Neural cell (in vitro differentiated cells): Measurements from ENCODE around the gene TACC3. TPM values are rescaled to one million over a fixed set of nuclear protein-coding genes. Genes with fewer than 3 reads are reported as not detected.

Experiments
- H2AFZ ChIP-seq: fragments of 200-600, 300-800 bp; sonication (generic), shearing (Covaris generic); 2 replicates; pipeline ENCODE4 v1.6.0; 2014; ENCODE audit warnings: low read depth, mild to moderate bottlenecking, antibody characterized with exemption, low read length, moderate library complexity
- H3F3A ChIP-seq: fragments of 200-600 bp; shearing (Covaris generic); 2 replicates; pipeline ENCODE4 v1.6.1; 2016; ENCODE audit warnings: mild to moderate bottlenecking, moderate library complexity, mixed read lengths, antibody characterized with exemption, low read length; ENCODE audit not compliant: insufficient read depth, poor library complexity, severe bottlenecking
- H3K27ac ChIP-seq: fragments of 200-600, 300-800 bp; sonication (generic), shearing (Covaris generic); 2 replicates; pipeline ENCODE4 v1.5.1; 2014; ENCODE audit warnings: mild to moderate bottlenecking, low read length, moderate library complexity
- H3K27me3 ChIP-seq: fragments of 300-800, 200-600 bp; sonication (generic), shearing (Covaris generic); 2 replicates; pipeline ENCODE4 v1.6.0; 2014; ENCODE audit warnings: mild to moderate bottlenecking, low read depth, low read length, moderate library complexity; ENCODE audit not compliant: insufficient read depth
- H3K36me3 ChIP-seq: fragments of 300-800, 200-600 bp; sonication (generic), shearing (Covaris generic); 2 replicates; pipeline ENCODE4 v1.5.1; 2014; ENCODE audit warnings: mild to moderate bottlenecking, antibody characterized with exemption, low read length, moderate library complexity; ENCODE audit not compliant: insufficient read depth
- H3K4me2 ChIP-seq: fragments of 300-800, 200-600 bp; sonication (generic), shearing (Covaris generic); 2 replicates; pipeline ENCODE4 v1.6.0; 2014; ENCODE audit warnings: mild to moderate bottlenecking, low read length
- H3K4me3 ChIP-seq: fragments of 300-800, 200-600 bp; sonication (generic), shearing (Covaris generic); 2 replicates; pipeline ENCODE4 v1.5.1; 2014; ENCODE audit warnings: mild to moderate bottlenecking, low read length, moderate library complexity
- H3K79me2 ChIP-seq: fragments of 200-600 bp; shearing (Covaris generic); replicated peaks from 2 replicates; pipeline ENCODE4 v1.6.0; 2014; ENCODE audit warnings: mild to moderate bottlenecking, low read length, moderate library complexity; ENCODE audit not compliant: insufficient read depth
- H3K9ac ChIP-seq: fragments of 300-800, 200-600 bp; sonication (generic), shearing (Covaris generic); 2 replicates; pipeline ENCODE4 v1.6.1; 2016; ENCODE audit warnings: mild to moderate bottlenecking, low read length, mixed read lengths
- H3K9me2 ChIP-seq: fragments of 200-600 bp; shearing (Covaris generic); 2 replicates; pipeline ENCODE4 v1.6.1; 2016; ENCODE audit warnings: mild to moderate bottlenecking, low read length, mixed read lengths; ENCODE audit not compliant: insufficient read depth
- H3K9me3 ChIP-seq: fragments of 200-600, 300-800 bp; sonication (generic), shearing (Covaris generic); 2 replicates; pipeline ENCODE4 v1.6.1; 2016; ENCODE audit warnings: mild to moderate bottlenecking, mixed run types, low read length, moderate library complexity, mixed read lengths
- H4K20me1 ChIP-seq: fragments of 200-600 bp; shearing (Covaris generic); 2 replicates; pipeline ENCODE4 v1.6.1; 2016; ENCODE audit warnings: mild to moderate bottlenecking, mixed run types; ENCODE audit not compliant: insufficient read depth
- CTCF ChIP-seq: fragments of 450-650 bp; IDR thresholded peaks from 2 replicates; pipeline ENCODE4 v1.5.1; 2014; ENCODE audit warnings: antibody characterized with exemption, mild to moderate bottlenecking, moderate library complexity; ENCODE audit not compliant: poor library complexity, severe bottlenecking
- EP300 ChIP-seq: fragments of 450-650 bp; conservative IDR thresholded peaks from 2 replicates; pipeline ENCODE4 v1.6.1; 2014; ENCODE audit warnings: antibody characterized with exemption, mild to moderate bottlenecking, moderate library complexity; ENCODE audit not compliant: poor library complexity, severe bottlenecking
- EZH2 ChIP-seq: fragments of 200-600, 300-800 bp; shearing (Covaris generic), sonication (generic); IDR thresholded peaks from 2 replicates; pipeline ENCODE4 v1.6.1; 2014; ENCODE audit warnings: antibody characterized with exemption, low read length, borderline replicate concordance, mild to moderate bottlenecking; ENCODE audit not compliant: insufficient read depth, poor library complexity, severe bottlenecking
- MXI1 ChIP-seq: fragments of 450-650 bp; conservative IDR thresholded peaks from 2 replicates; pipeline ENCODE4 v1.6.1; 2014; ENCODE audit warnings: antibody characterized with exemption, mild to moderate bottlenecking; ENCODE audit not compliant: poor library complexity, severe bottlenecking
- POLR2AphosphoS5 ChIP-seq: IDR thresholded peaks from 2 replicates; pipeline ENCODE4 v1.6.1; 2012
- RAD21 ChIP-seq: fragments of 450-650 bp; conservative IDR thresholded peaks from 2 replicates; pipeline ENCODE4 v1.6.1; 2014; ENCODE audit warnings: antibody characterized with exemption, mild to moderate bottlenecking, moderate library complexity
- REST ChIP-seq: IDR thresholded peaks from 2 replicates; pipeline ENCODE4 v1.6.1; 2012; ENCODE audit warnings: borderline replicate concordance
- SMC3 ChIP-seq: fragments of 450-650 bp; conservative IDR thresholded peaks from 2 replicates; pipeline ENCODE4 v1.6.1; 2014; ENCODE audit warnings: antibody characterized with exemption, mild to moderate bottlenecking, moderate library complexity; ENCODE audit not compliant: poor library complexity
- TAF1 ChIP-seq: IDR thresholded peaks from 2 replicates; pipeline ENCODE4 v1.6.1; 2012; ENCODE audit warnings: low read depth
- polyA plus RNA-seq: library from polyadenylated mRNA; depleted of rRNA; stranded (reverse); fragments of >200 nt; gene quantifications from 2 replicates; pipeline ENCODE4 v1.2.3, GENCODE V29; 2014

The TACC3 gene
- polyA plus RNA-seq, 1 donor from 2014 or later, result 2.6 TPM

- H3K36me3 ChIP-seq, result no peaks in the 10 kb centered on the region
- no peaks in the 10 kb centered on the region for H3K79me2 ChIP-seq
- H3K9ac ChIP-seq, result no peak overlapping the region
- no peaks in the 10 kb centered on the region for H3K9me2 ChIP-seq
- no peaks in the 10 kb centered on the region for H3F3A ChIP-seq
- H2AFZ ChIP-seq, result no peak overlapping the region
- H3K27me3 ChIP-seq, result no peaks in the 10 kb centered on the region
- TF ChIP-seq TAF1 (no peak), REST (no peak), RAD21 (no peak), CTCF (no peak), SMC3 (no peak), POLR2AphosphoS5 (no peak), EP300 (no peak), EZH2 (no peak), MXI1 (no peak)
- H3K9me3 ChIP-seq, result no peaks in the 10 kb centered on the region
- H3K4me3 ChIP-seq, result no peak overlapping the region
- no peak overlapping the region for H3K27ac ChIP-seq
- H4K20me1 ChIP-seq, result no peaks in the 10 kb centered on the region
- H3K4me2 ChIP-seq, result no peak overlapping the region
Observed at GRCh38 chr4:1743975-1744374, 22.7 kb downstream of the TACC3 start.

DNA sequence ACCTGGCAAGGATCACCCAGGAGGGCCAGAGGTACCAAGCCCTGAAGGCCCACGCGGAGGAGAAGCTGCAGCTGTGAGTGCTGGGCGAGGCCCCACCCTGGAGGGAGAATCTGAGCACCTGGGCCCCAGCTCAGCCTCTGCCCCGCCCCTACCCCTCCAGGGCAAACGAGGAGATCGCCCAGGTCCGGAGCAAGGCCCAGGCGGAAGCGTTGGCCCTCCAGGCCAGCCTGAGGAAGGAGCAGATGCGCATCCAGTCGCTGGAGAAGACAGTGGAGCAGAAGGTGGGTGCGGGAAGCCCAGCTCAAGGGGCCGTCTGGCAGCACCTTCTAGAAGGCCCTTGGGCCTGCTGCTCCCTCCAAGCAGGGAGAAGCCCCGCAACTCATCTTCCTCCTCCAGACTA is 23.2 kb downstream of the TACC3 start:
- Histone ChIP-seq H3K9me2 (no peaks in the 10 kb centered on the region), H3K9me3 (no peaks in the 10 kb centered on the region), H3K27me3 (no peaks in the 10 kb centered on the region), H4K20me1 (no peaks in the 10 kb centered on the region), H3K4me2 (no peak overlapping the region), H3K9ac (no peak overlapping the region), H3K79me2 (no peaks in the 10 kb centered on the region), H3K36me3 (no peaks in the 10 kb centered on the region), H2AFZ (no peak overlapping the region), H3K4me3 (no peak overlapping the region), H3F3A (no peaks in the 10 kb centered on the region), H3K27ac (no peak overlapping the region)
- TF ChIP-seq TAF1, result no peak
- no peak for TF ChIP-seq EP300
- no peak for TF ChIP-seq RAD21

DNA sequence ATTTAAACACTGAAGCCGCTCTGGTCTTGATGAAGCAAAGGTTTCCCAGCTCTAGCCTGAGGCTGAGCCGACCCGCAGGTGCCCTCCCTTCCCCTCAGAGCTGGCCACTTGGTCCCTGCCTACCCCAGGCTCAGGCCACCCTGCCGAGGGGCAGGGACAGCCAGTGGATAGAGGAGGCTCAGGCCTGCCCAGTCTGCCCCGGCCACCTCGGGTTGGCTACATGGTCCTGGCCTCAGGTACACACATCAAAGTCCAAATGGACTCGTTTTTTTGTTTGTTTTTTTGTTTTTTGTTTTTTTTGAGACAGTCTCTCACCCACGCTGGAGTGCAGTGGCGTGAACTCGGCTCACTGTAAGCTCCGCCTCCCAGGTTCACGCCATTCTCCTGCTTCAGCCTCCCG is 23.8 kb downstream of the TACC3 start:
- TF ChIP-seq SMC3 (no peak), CTCF (no peak), EZH2 (no peak)
- H3K36me3 ChIP-seq, result no peaks in the 10 kb centered on the region

More for the DNA sequence above, 23.8 kb downstream of the TACC3 start:
- Histone ChIP-seq H3K4me3 (no peak overlapping the region), H3K9me3 (no peaks in the 10 kb centered on the region), H3K79me2 (no peaks in the 10 kb centered on the region), H3K27me3 (no peaks in the 10 kb centered on the region), H3K9ac (no peak overlapping the region), H3K27ac (no peak overlapping the region), H3F3A (no peaks in the 10 kb centered on the region), H2AFZ (no peak overlapping the region), H3K9me2 (no peaks in the 10 kb centered on the region), H4K20me1 (no peaks in the 10 kb centered on the region), H3K4me2 (no peak overlapping the region)
